HG03196 (cell line): Measurements from ENCODE around the gene PRR30.

Experiments
- ATAC-seq: cut with Tn5 transposase; IDR thresholded peaks from one replicate; pipeline ENCODE4 v1.9.1; 2021; ENCODE audit not compliant: unreplicated experiment

Gene PRR30

GRCh38 chr2:27155069-27155520 is 15.9 kb upstream of the PRR30 start:
- no peak for ATAC-seq

- no peak for ATAC-seq
Observed at GRCh38 chr2:27154488-27154887, 15.3 kb upstream of the PRR30 start.

- no peak for ATAC-seq
Observed at GRCh38 chr2:27152796-27153464, 13.7 kb upstream of the PRR30 start.

GRCh38 chr2:27152102-27152795 is 13.0 kb upstream of the PRR30 start:
- no peak for ATAC-seq

GRCh38 chr2:27150639-27151230 is 11.5 kb upstream of the PRR30 start:
- no peak for ATAC-seq

DNA sequence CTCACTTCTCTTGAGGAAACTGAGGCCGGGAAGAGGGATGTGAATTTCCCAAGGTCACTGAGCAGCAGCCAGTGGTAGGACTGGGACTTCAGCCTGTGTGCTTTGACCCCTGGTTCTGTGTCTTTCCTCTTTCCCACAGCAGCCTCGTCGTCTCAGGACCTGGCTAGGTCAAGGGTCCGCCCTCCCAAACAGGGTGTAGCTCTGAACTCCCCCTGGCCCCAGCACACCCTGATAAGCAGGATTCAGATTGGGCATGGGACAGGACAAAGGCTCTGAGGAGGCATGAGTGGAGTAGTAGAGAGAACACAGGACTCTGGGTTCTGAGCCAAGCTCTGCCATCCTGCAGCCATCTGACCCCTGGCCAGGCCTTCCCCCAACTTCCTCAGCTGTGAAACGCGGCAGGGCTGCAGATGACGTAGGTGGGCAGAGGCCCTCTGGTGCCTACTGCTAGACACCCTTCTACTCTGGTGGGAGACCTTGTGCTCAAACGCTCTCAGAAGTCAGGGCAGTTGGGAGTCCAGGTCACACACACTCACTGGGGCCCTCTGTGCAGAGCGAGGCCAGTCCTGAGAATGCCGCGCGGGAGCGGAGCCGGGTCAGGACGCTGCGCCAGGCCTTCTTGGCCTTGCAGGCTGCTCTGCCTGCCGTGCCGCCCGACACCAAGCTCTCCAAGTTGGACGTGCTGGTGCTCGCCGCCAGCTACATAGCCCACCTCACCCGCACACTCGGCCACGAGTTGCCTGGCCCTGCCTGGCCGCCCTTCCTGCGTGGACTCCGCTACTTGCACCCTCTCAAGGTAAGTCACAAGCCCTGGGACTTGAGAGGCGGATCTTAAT is 10.6 kb upstream of the PRR30 start:
- ATAC-seq, result no peak

DNA sequence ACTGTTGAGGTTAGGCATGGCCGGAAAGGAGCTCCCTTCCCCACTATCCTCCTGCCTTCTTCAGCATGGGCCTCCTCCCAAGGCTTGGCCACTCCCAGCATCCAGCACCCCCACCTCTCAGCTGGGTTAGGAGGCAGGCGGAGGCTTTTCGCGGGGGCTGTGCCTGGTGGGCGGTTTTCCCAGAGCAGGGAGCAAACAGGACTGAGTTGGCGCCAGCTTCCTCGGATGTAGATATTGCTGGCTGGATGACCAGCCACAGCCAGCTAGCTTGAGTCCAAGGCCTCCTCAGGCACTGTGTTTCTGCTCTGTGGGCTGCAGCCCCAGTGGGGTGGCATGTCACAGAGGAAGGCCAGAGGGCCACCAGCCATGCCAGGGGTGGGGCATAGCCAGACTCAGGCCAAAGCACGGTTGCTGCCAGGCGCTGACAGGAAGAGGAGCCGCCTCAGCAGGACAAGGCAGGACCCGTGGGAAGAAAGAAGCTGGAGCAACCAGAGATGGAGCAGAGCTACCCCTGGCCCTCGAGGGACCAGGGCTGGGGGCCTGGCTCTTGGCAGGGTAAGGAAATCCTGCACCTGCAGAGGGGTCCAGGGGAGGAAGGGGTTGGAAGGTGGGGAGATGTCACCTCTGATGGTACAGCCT is 9.7 kb upstream of the PRR30 start, which contains the start of gene TCF23:
Gene TCF23, plus strand, starts transcription at position 204 of the 639 bp plus-strand sequence. Its CDS starts 130 bp downstream, at position 334.
- no peak for ATAC-seq

DNA sequence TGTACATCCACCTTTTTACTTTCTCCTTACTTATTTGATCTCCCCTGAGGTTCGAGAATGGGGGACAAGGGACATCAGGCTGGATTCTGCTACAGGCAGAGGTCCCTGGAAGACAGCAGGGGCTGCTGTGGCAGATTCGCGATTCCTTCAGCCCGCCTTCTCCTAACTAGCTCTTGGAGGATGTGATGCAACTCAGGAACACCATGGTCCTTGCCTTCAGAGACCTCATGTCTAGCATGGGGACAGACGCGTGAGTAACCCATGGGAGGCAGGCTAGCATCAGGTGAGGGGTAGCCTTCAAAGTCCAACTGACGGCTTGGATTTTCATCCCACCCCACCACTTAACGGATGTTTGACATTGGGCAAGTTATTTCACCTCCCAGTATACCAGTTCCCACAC is 8.7 kb upstream of the PRR30 start:
- ATAC-seq, result no peak

- ATAC-seq, result no peak
Observed at GRCh38 chr2:27145682-27146081, 6.5 kb upstream of the PRR30 start.

GRCh38 chr2:27143285-27143684 is 4.1 kb upstream of the PRR30 start:
- ATAC-seq, result no peak

DNA sequence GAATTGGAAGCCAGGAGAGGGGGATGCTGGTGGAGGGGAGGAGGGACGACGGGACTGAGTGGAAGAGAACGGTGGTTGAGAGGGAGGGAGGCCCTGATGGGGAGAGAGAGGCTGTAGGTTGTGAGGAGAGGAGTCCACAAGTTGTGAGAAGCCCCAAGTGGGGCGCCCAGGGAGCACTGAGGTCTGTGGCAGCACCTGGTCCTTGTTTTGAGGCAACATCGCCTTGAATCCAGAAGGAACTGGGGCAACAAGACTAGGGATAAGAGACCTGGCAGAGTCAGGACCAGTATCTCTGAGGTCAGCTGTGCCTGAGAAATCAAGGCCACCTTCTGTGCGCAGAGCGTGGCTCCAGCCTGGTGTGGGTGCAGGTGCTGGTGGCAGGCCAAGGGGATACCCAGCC is 1.1 kb downstream of the PRR30 start:
- no peak for ATAC-seq

DNA sequence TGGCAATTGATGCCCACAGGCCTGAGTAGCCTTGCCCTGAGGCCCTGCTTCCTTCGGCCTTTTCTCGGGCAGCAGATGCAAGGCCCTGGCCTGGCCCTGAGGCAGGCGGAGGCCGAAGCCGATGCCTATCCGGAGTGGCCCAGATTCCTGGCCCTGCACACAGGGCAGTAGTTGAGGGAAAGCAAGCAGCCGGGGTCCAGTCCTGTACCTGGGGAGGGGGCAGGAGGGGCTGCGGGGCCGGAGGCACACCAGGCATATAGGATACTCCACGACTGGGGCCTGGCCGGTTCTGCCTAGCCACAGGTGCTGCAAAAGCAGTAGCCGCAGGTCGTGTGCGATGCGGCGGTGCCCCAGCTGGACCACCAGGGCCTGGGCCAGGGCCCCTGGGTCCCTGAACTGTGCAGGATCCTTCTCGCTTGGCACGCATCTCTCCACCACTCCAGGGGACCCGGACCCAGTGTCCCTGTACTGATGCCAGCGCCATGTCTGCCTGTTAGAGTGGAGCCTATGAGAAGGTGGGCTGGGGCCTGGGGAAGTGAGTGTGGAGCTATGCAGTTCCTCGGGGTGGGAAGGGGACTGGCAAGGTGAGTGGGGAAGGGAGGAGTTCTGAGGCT is 1.8 kb downstream of the PRR30 start:
- ATAC-seq, result no peak

DNA sequence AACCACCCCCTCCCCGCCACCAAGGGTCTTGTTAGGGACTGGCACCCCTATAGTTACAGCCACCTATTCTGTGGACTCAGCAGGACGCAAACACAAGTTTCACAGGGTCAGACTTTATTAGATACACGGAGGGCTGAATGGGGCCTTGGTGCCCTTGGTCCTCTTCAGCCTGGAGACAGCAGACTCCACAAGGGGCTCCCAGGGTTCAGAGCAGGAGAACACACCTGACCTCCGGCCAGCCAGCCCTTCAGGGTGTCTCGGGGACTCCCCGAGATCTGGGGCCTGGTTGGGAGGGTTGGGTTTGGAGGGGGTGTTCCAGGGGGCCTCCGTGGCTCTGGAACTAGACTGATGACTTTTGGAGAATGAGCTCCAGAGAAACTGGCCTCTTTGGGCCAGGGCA is 2.5 kb downstream of the PRR30 start:
- no peak for ATAC-seq

GRCh38 chr2:27135478-27135955 is 3.7 kb downstream of the PRR30 start:
- ATAC-seq, result no peak

DNA sequence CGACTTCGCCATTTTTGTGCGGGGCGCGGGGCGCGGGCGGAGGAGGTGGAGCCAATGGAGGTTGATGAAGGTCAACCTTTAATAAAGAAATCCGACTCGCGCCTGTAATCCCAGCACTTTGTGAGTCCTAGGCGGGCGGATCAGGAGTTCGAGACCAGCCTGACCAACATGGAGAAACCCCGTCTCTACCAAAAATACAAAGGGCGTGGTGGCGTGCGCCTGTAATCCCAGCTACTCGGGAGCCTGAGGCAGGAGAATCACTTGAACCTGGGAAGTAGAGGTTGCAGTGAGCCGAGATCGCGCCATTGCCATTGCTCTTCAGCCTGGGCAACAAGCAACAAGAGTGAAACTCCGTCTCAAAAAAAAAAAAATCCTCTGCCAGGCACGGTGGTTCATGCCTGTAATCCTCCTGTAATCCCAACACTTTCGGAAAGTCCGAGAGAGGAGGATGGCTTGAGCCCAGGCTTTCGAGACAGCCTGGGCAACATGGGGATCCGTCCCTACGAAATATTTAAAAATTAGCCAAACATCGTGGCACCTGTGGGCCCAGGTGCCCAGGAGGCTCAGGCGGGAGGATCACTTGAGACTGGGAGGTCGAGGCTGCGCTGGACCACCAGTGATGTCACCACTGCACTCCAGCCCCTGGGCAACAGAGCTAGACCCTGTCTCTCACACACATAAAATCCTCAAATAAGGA is 4.3 kb downstream of the PRR30 start:
- no peak for ATAC-seq

DNA sequence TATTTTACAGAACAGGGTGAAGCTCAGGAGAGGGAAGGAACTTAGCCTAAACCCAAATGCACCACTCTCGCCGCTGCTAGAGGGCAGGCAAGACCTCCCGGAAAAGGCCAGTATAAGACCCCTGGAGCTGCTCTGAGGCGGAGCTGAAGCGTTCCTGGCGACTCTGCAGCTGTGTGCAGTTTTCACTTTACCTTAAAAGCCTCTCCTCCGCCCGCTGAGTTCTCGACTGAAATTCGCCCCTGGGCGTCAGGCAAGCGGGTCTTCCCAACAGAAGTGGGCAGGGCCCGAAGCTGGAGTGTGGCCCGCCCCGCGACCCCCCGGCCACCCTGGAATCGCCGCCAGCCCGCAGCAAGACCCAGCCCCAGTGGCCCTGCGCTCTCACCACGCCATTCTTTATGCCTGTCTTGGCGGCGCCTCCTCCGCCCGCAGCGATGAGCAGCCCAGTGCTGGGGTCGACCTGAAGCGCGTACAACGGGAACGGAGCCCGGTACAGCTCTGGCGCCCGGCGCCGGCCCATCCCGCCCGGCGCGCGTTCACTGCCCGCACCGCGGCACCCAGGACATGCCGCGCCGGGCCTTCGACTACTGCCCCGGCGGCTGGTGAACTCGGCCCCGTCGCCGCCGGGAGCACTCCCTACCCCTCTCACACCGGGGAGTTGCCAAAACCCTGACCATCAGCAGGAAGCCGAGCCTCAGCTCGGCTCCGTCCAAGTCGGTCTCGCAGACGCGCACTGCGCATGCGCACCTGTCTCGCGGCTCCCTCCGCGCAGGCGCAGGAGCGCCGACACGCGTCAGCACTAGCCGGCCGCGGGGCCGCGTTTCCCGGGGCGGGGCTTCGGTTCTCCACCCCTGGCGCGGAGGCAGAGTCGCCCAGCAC is 5.1 kb downstream of the PRR30 start, which contains the start of gene PREB:
Gene PREB, minus strand, starts transcription at position 732 of the 876 bp plus-strand sequence. Its CDS starts 215 bp downstream, at position 517.
- ATAC-seq, result peak; percentile 73

DNA sequence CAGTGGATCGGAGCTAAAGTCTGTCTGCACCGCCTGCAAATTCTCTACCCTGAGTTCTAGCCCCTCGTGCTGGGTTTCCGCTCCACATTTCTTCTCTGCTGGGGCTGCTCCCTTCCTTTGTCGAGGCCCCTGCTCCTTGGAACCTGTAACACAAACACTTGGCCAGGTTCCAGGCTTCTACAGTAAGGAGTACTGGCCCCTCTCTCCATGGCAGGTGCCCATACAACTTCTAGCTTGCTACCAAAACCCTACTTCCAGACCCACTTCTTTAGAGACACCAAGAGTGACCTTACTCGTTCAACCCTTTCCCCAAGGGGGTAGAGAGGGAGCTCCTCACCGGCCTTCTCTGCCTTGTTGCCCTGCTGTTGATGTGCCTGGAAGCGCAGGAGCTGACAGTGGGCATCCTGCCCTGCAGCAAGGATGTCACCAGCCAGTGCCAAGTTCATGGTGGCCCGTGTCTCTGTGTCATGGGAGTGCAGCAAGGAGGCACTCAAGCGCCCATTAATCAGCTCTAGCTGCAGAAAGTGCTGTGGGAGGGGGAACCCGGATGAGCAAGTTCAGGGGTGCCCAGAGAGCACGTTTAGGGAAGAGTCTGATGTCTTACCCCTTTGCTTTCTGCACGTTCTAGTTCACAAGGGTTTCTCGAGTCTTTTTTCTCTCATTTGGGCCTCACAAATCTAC is 5.9 kb downstream of the PRR30 start:
- no peak for ATAC-seq

GRCh38 chr2:27131429-27131828 is 7.8 kb downstream of the PRR30 start:
- no peak for ATAC-seq
